Astrocyte (in vitro differentiated cells and primary cell): Measurements from ENCODE around the gene MAP7. TPM values are rescaled to one million over a fixed set of nuclear protein-coding genes. Genes with fewer than 3 reads are reported as not detected.
"Not testable (repeated sequence)": the region's sequence is repeated elsewhere in the genome, so short reads cannot be mapped to it uniquely, and the experiment has no call there.

ENCODE experiments used
- DNase-seq: peaks from one replicate; pipeline ENCODE4 v3.0.0-alpha.2; 2010; ENCODE audit warnings: low read depth
- FAIRE-seq: peaks from 2 replicates; lab custom pipeline; 2011; peaks lifted over from hg19 to GRCh38; lab: Jason Lieb, UNC
- H2AFZ ChIP-seq: 2 replicates; pipeline ENCODE4 v1.6.0; 2012; ENCODE audit warnings: low read depth, low read length, inconsistent platforms
- H3K27ac ChIP-seq: 2 replicates; pipeline ENCODE4 v1.5.1; 2011; ENCODE audit warnings: low read depth, low read length, inconsistent platforms
- H3K27me3 ChIP-seq: 2 replicates; pipeline ENCODE4 v1.6.0; 2011; ENCODE audit warnings: low read length, inconsistent platforms; ENCODE audit not compliant: insufficient read depth
- H3K36me3 ChIP-seq: 2 replicates; pipeline ENCODE4 v1.5.1; 2011; ENCODE audit warnings: low read length, inconsistent platforms; ENCODE audit not compliant: insufficient read depth
- H3K4me1 ChIP-seq: 2 replicates; pipeline ENCODE4 v1.5.1; 2011; ENCODE audit warnings: low read length, inconsistent platforms; ENCODE audit not compliant: insufficient read depth
- H3K4me2 ChIP-seq: 2 replicates; pipeline ENCODE4 v1.6.0; 2012; ENCODE audit warnings: low read length, inconsistent platforms
- H3K4me3 ChIP-seq: 2 replicates; pipeline ENCODE4 v1.5.1; 2011; ENCODE audit warnings: low read depth, mild to moderate bottlenecking, low read length, inconsistent platforms; ENCODE audit not compliant: insufficient read depth
- H3K79me2 ChIP-seq: 2 replicates; pipeline ENCODE4 v1.6.0; 2012; ENCODE audit warnings: mild to moderate bottlenecking, low read length, inconsistent platforms; ENCODE audit not compliant: insufficient read depth
- H3K9ac ChIP-seq: 2 replicates; pipeline ENCODE4 v1.6.0; 2012; ENCODE audit warnings: mild to moderate bottlenecking, low read length, inconsistent platforms
- H3K9me3 ChIP-seq: 2 replicates; pipeline ENCODE4 v1.5.1; 2012; ENCODE audit warnings: low read depth, mild to moderate bottlenecking, low read length, inconsistent platforms; ENCODE audit not compliant: insufficient read depth
- H4K20me1 ChIP-seq: 2 replicates; pipeline ENCODE4 v1.6.0; 2012; ENCODE audit warnings: low read length, inconsistent platforms; ENCODE audit not compliant: insufficient read depth
- H3K27ac Mint-ChIP-seq: one replicate; pipeline ENCODE4 v1.8.0; 2021; ENCODE audit warnings: mild to moderate bottlenecking, mixed read lengths; ENCODE audit not compliant: unreplicated experiment
- H3K27me3 Mint-ChIP-seq: one replicate; pipeline ENCODE4 v1.8.0; 2021; ENCODE audit warnings: low read depth, mixed read lengths; ENCODE audit not compliant: unreplicated experiment
- H3K36me3 Mint-ChIP-seq: one replicate; pipeline ENCODE4 v1.8.0; 2021; ENCODE audit warnings: low read depth, mixed read lengths; ENCODE audit not compliant: unreplicated experiment
- H3K4me1 Mint-ChIP-seq: one replicate; pipeline ENCODE4 v1.8.0; 2021; ENCODE audit warnings: low read depth, mixed read lengths; ENCODE audit not compliant: unreplicated experiment
- H3K4me3 Mint-ChIP-seq: one replicate; pipeline ENCODE4 v1.8.0; 2021; ENCODE audit warnings: mild to moderate bottlenecking, moderate library complexity, mixed read lengths; ENCODE audit not compliant: unreplicated experiment
- H3K9me3 Mint-ChIP-seq: one replicate; pipeline ENCODE4 v1.8.0; 2021; ENCODE audit warnings: mild to moderate bottlenecking, mixed read lengths; ENCODE audit not compliant: unreplicated experiment
- EZH2 ChIP-seq: IDR thresholded peaks from 2 replicates; pipeline ENCODE4 v1.6.1; 2012; ENCODE audit warnings: mild to moderate bottlenecking, low read length, inconsistent platforms; ENCODE audit not compliant: insufficient read depth
- total RNA-seq: library from RNA; stranded (reverse); gene quantifications from 2 replicates; pipeline ENCODE4 v1.2.1, GENCODE V29; 2021
- TF ChIP-seq, protein P1 (sequence below): IDR thresholded peaks from 2 replicates; pipeline ENCODE4 v1.5.1; 2011; ENCODE audit warnings: low read depth, mild to moderate bottlenecking, inconsistent platforms, low read length, moderate library complexity; ENCODE audit not compliant: insufficient read depth

The MAP7 gene
- total RNA-seq, 1 donor from 2014 or later: 3.3 TPM

DNA sequence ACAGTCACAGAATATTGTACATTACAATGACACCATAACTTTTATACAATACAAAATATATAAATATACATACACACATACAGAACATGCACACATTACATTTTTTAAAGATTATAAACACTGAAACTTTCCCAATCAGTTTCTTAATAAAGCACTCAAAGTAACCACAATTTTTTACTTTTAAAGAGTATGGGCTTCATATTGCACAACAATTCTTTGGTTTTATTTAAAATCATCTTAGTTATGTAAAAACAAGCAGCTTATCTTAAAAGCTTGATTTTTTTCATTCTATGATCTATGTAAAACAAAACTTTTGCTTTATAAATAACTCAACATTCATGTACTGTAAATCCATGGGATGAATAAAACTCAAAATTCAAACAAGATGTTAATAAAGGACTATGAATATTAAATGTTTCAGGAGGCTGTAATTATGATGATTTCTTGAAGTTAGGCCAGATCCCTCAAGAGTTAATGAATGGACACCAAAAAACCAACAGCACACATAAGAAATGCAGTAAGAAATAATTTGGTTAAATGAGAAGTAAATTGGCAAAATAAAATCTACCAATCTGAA, 167.5 kb downstream of the MAP7 start:
- no peak overlapping the region for H3K4me3 ChIP-seq
- Mint-ChIP-seq H3K27me3 (no peaks in the 10 kb centered on the region), H3K4me3 (no peak overlapping the region), H3K27ac (no peak overlapping the region), H3K36me3 (no peaks in the 10 kb centered on the region), H3K4me1 (no peaks in the 10 kb centered on the region), H3K9me3 (no peaks in the 10 kb centered on the region)
- H3K9me3 ChIP-seq: no peaks in the 10 kb centered on the region
- no peaks in the 10 kb centered on the region for H3K27me3 ChIP-seq
- no peak for DNase-seq
- no peak for FAIRE-seq
- H3K4me2 ChIP-seq: no peak overlapping the region
- TF ChIP-seq, protein P1, sequence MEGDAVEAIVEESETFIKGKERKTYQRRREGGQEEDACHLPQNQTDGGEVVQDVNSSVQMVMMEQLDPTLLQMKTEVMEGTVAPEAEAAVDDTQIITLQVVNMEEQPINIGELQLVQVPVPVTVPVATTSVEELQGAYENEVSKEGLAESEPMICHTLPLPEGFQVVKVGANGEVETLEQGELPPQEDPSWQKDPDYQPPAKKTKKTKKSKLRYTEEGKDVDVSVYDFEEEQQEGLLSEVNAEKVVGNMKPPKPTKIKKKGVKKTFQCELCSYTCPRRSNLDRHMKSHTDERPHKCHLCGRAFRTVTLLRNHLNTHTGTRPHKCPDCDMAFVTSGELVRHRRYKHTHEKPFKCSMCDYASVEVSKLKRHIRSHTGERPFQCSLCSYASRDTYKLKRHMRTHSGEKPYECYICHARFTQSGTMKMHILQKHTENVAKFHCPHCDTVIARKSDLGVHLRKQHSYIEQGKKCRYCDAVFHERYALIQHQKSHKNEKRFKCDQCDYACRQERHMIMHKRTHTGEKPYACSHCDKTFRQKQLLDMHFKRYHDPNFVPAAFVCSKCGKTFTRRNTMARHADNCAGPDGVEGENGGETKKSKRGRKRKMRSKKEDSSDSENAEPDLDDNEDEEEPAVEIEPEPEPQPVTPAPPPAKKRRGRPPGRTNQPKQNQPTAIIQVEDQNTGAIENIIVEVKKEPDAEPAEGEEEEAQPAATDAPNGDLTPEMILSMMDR: no peak
- TF ChIP-seq EZH2: no peak
- H3K4me1 ChIP-seq: no peaks in the 10 kb centered on the region
- H3K36me3 ChIP-seq: no peaks in the 10 kb centered on the region
- no peaks in the 10 kb centered on the region for H4K20me1 ChIP-seq
- H3K79me2 ChIP-seq: no peaks in the 10 kb centered on the region
- H2AFZ ChIP-seq: no peak overlapping the region
- no peak overlapping the region for H3K9ac ChIP-seq
- no peak overlapping the region for H3K27ac ChIP-seq

DNA sequence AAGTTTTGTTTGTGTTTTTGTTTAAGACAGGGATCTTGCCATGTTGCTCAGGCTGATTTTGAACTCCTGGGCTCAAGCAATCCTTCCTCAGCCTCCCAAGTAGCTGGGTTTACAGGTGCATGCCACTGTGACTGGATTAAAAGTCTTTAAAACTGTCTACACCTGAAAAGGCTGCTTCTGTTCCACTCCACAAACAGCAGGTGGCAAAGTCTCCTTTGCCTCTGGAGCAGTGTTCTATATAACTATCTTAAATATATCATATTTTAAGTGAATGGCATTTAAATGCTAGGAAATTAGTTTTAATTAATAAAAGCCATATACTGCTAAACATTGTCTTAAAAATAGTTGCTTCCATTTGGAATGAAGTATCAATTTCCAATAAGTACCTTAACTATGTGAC, 171.3 kb downstream of the MAP7 start:
- no peaks in the 10 kb centered on the region for H3K4me1 Mint-ChIP-seq
- H3K9me3 Mint-ChIP-seq: no peaks in the 10 kb centered on the region
- Histone ChIP-seq H3K9me3 (no peaks in the 10 kb centered on the region), H3K27me3 (no peaks in the 10 kb centered on the region), H3K4me2 (no peak overlapping the region), H4K20me1 (no peaks in the 10 kb centered on the region), H3K4me1 (no peaks in the 10 kb centered on the region), H3K27ac (no peak overlapping the region), H2AFZ (no peak overlapping the region), H3K36me3 (no peaks in the 10 kb centered on the region), H3K4me3 (no peak overlapping the region), H3K79me2 (no peaks in the 10 kb centered on the region), H3K9ac (no peak overlapping the region)
- no peak overlapping the region for H3K4me3 Mint-ChIP-seq
- TF ChIP-seq, protein P1: peak; percentile 4
- TF ChIP-seq EZH2: no peak
- no peak overlapping the region for H3K27ac Mint-ChIP-seq
- no peaks in the 10 kb centered on the region for H3K27me3 Mint-ChIP-seq
- FAIRE-seq (no peak), DNase-seq (no peak)
- H3K36me3 Mint-ChIP-seq: no peaks in the 10 kb centered on the region

- H3K4me1 Mint-ChIP-seq, FAIRE-seq, H3K9me3 Mint-ChIP-seq: not testable (repeated sequence)
These were observed 174.4 kb downstream of the MAP7 start for GRCh38 chr6:136375836-136376235.

More at GRCh38 chr6:136375836-136376235, 174.4 kb downstream of the MAP7 start:
- DNase-seq, H3K4me3 ChIP-seq, H3K9me3 ChIP-seq, H3K4me2 ChIP-seq, H3K36me3 ChIP-seq, H3K27ac Mint-ChIP-seq, H3K9ac ChIP-seq, H3K79me2 ChIP-seq, H4K20me1 ChIP-seq, H2AFZ ChIP-seq, H3K4me1 ChIP-seq, H3K4me3 Mint-ChIP-seq, H3K27me3 ChIP-seq, H3K27ac ChIP-seq, H3K36me3 Mint-ChIP-seq, H3K27me3 Mint-ChIP-seq: not testable (repeated sequence)
